Naive thymus-derived CD8-positive, alpha-beta T cell (primary cell): ENCODE measurements around the gene AP2A2. TPM values are rescaled to one million over a fixed set of nuclear protein-coding genes. Genes with fewer than 3 reads are reported as not detected.

Source experiments
- polyA plus RNA-seq, 3 donors: library from polyadenylated mRNA; unstranded; fragments of 300-500 nt; fragmentation: Illumina TruSeq; gene quantifications; one replicate each; pipeline ENCODE4 v1.2.3, GENCODE V29; 2021
- total RNA-seq, 8 experiments: library from RNA in 2 of 8; stranded (reverse) in 2 of 8; gene quantifications; one replicate each; pipeline ENCODE4 v1.2.3 and lab custom pipeline; 2021 to 2026

AP2A2 gene
- total and polyA plus RNA-seq, 5 experiments from 2014 or later, result 8.2 to 80.8 (median 13.9) TPM

Other genes starting within 250 kb of the AP2A2 start
- 10 to 100 TPM; 46.5 to 51.0 TPM for gene DEAF1, start 230.6 kb upstream of the AP2A2 start, total RNA-seq
- 10 to 100 TPM; 27.0 to 58.2 (median 27.9) TPM for gene DEAF1, start 230.6 kb upstream of the AP2A2 start, polyA plus RNA-seq
- 10 to 100 TPM; 46.0 to 49.2 TPM for gene TMEM80, start 230.1 kb upstream of the AP2A2 start, total RNA-seq
- gene TMEM80, start 230.1 kb upstream of the AP2A2 start, polyA plus RNA-seq, result 10 to 100 TPM; 22.2 to 44.6 (median 32.4) TPM
- gene EPS8L2, start 219.6 kb upstream of the AP2A2 start, total RNA-seq, result 1 to 10 TPM; 8.2 to 9.7 TPM
- 10 to 100 TPM in 2 of 3 donors, 1 to 10 TPM in 1; 9.6 to 20.4 (median 14.8) TPM for gene EPS8L2, start 219.6 kb upstream of the AP2A2 start, polyA plus RNA-seq
- 100 to 1,000 TPM; 120 to 124 TPM for gene TALDO1, start 178.4 kb upstream of the AP2A2 start, total RNA-seq
- gene TALDO1, start 178.4 kb upstream of the AP2A2 start, polyA plus RNA-seq, result 100 to 1,000 TPM; 160 to 173 (median 166) TPM
- gene GATD1, start 148.4 kb upstream of the AP2A2 start, total RNA-seq, result 10 to 100 TPM; 57.0 to 65.6 TPM
- gene GATD1, start 148.4 kb upstream of the AP2A2 start, polyA plus RNA-seq, result 10 to 100 TPM in 2 of 3 donors, 1 to 10 TPM in 1; 7.2 to 20.7 (median 12.8) TPM
- gene CEND1, start 135.8 kb upstream of the AP2A2 start, total RNA-seq, result not detected
- gene CEND1, start 135.8 kb upstream of the AP2A2 start, polyA plus RNA-seq, result not detected
- gene SLC25A22, start 127.6 kb upstream of the AP2A2 start, total RNA-seq, result 10 to 100 TPM; 18.1 to 19.2 TPM
- gene SLC25A22, start 127.6 kb upstream of the AP2A2 start, polyA plus RNA-seq, result 10 to 100 TPM in 1 of 3 donors, 1 to 10 TPM in 2; 6.4 to 16.4 (median 6.5) TPM
- gene PIDD1, start 120.6 kb upstream of the AP2A2 start, total RNA-seq, result 10 to 100 TPM; 37.7 to 40.7 TPM
- 1 to 10 TPM; 2.5 to 6.6 (median 4.1) TPM for gene PIDD1, start 120.6 kb upstream of the AP2A2 start, polyA plus RNA-seq
- gene RPLP2, start 115.9 kb upstream of the AP2A2 start, total RNA-seq, result 1,000 to 10,000 TPM; 5,498 to 5,522 TPM
- gene RPLP2, start 115.9 kb upstream of the AP2A2 start, polyA plus RNA-seq, result 1,000 to 10,000 TPM; 4,080 to 5,338 (median 4,376) TPM
- 100 to 1,000 TPM; 248 to 251 TPM for gene PNPLA2, start 107.0 kb upstream of the AP2A2 start, total RNA-seq
- gene PNPLA2, start 107.0 kb upstream of the AP2A2 start, polyA plus RNA-seq, result 10 to 100 TPM; 20.5 to 42.7 (median 31.5) TPM
- gene CRACR2B, start 98.0 kb upstream of the AP2A2 start, total RNA-seq, result under 1 TPM; 0.60 to 0.85 TPM
- gene CRACR2B, start 98.0 kb upstream of the AP2A2 start, polyA plus RNA-seq, result under 1 TPM in 1 of 3 donors, not detected in 2; 0.18 TPM
- 10 to 100 TPM; 20.8 to 24.3 TPM for gene CD151, start 92.9 kb upstream of the AP2A2 start, total RNA-seq
- gene CD151, start 92.9 kb upstream of the AP2A2 start, polyA plus RNA-seq, result 10 to 100 TPM in 2 of 3 donors, 1 to 10 TPM in 1; 9.4 to 11.2 (median 10.2) TPM
- gene POLR2L, start 83.3 kb upstream of the AP2A2 start, total RNA-seq, result 10 to 100 TPM; 50.3 to 50.6 TPM
- gene POLR2L, start 83.3 kb upstream of the AP2A2 start, polyA plus RNA-seq, result 100 to 1,000 TPM in 1 of 3 donors, 10 to 100 TPM in 2; 96.5 to 102 (median 99.7) TPM
- gene TSPAN4, start 83.0 kb upstream of the AP2A2 start, total RNA-seq, result 1 to 10 TPM; 6.0 to 8.9 TPM
- gene TSPAN4, start 83.0 kb upstream of the AP2A2 start, polyA plus RNA-seq, result 10 to 100 TPM in 1 of 3 donors, 1 to 10 TPM in 2; 7.2 to 12.8 (median 8.3) TPM
- gene CHID1, start 15.1 kb upstream of the AP2A2 start, total RNA-seq, result 10 to 100 TPM; 54.6 to 55.8 TPM
- gene CHID1, start 15.1 kb upstream of the AP2A2 start, polyA plus RNA-seq, result 10 to 100 TPM; 50.2 to 61.5 (median 54.7) TPM
- gene MUC6, start 110.8 kb downstream of the AP2A2 start, total RNA-seq, result not detected
- not detected for gene MUC6, start 110.8 kb downstream of the AP2A2 start, polyA plus RNA-seq
- gene MUC2, start 149.0 kb downstream of the AP2A2 start, total RNA-seq, result not detected
- not detected for gene MUC2, start 149.0 kb downstream of the AP2A2 start, polyA plus RNA-seq
- not detected for gene MUC5AC, start 232.1 kb downstream of the AP2A2 start, total RNA-seq
- gene MUC5AC, start 232.1 kb downstream of the AP2A2 start, polyA plus RNA-seq, result not detected